GM21381 (cell line): ENCODE measurements around the gene LRRC36.

ENCODE experiments used
- ATAC-seq: cut with Tn5 transposase; IDR thresholded peaks from one replicate; pipeline ENCODE4 v1.9.1; 2021; ENCODE audit warnings: mild to moderate bottlenecking, moderate library complexity; ENCODE audit not compliant: unreplicated experiment

LRRC36 gene

GRCh38 chr16:67388191-67388590 is 61.6 kb downstream of the LRRC36 start:
- no peak for ATAC-seq

GRCh38 chr16:67388591-67388990 is 62.0 kb downstream of the LRRC36 start:
- no peak for ATAC-seq

GRCh38 chr16:67389911-67390815 is 63.5 kb downstream of the LRRC36 start:
- no peak for ATAC-seq

- no peak for ATAC-seq
Measured at GRCh38 chr16:67390816-67391423, 64.3 kb downstream of the LRRC36 start.

GRCh38 chr16:67391424-67392300 is 65.0 kb downstream of the LRRC36 start:
- no peak for ATAC-seq

GRCh38 chr16:67392301-67393059 is 65.9 kb downstream of the LRRC36 start:
- no peak for ATAC-seq

GRCh38 chr16:67393111-67393787 is 66.6 kb downstream of the LRRC36 start, which contains the start of gene TPPP3:
TSS of gene TPPP3 (minus strand) at chr16:67393498. CDS start at chr16:67391111, 2,387 bp downstream.
- no peak for ATAC-seq

- no peak for ATAC-seq
Measured at GRCh38 chr16:67393788-67394154, 67.2 kb downstream of the LRRC36 start.

- ATAC-seq, result no peak
Measured at GRCh38 chr16:67394155-67395104, 67.8 kb downstream of the LRRC36 start.

GRCh38 chr16:67395105-67395457 is 68.5 kb downstream of the LRRC36 start:
- no peak for ATAC-seq

- ATAC-seq, result no peak
Measured at GRCh38 chr16:67395458-67396158, 69.0 kb downstream of the LRRC36 start.

GRCh38 chr16:67396159-67397035 is 69.8 kb downstream of the LRRC36 start:
- no peak for ATAC-seq

GRCh38 chr16:67397036-67397801 is 70.6 kb downstream of the LRRC36 start:
- no peak for ATAC-seq

GRCh38 chr16:67397812-67398545 is 71.4 kb downstream of the LRRC36 start:
- no peak for ATAC-seq

GRCh38 chr16:67398546-67399217 is 72.1 kb downstream of the LRRC36 start:
- no peak for ATAC-seq
